Esophagus (tissue), 2 donors: ENCODE measurements around the gene ZNF208. TPM values are rescaled to one million over a fixed set of nuclear protein-coding genes. Genes with fewer than 3 reads are reported as not detected.
"Not testable (repeated sequence)": the region's sequence is repeated elsewhere in the genome, so short reads cannot be mapped to it uniquely, and the experiment has no call there.

ENCODE experiments used
- H3K27ac ChIP-seq, 2 donors: one replicate each; pipeline ENCODE4 v1.5.1; 2013; ENCODE audit warnings: low read depth in 2 of 2, mild to moderate bottlenecking in 2 of 2, inconsistent platforms in 1 of 2, low read length in 1 of 2, moderate library complexity in 1 of 2
- H3K27me3 ChIP-seq, 2 donors: one replicate each; pipeline ENCODE4 v1.6.1; 2013; ENCODE audit warnings: low read length in 2 of 2, control low read depth in 1 of 2, mild to moderate bottlenecking in 1 of 2; ENCODE audit not compliant: insufficient read depth in 2 of 2, control insufficient read depth in 1 of 2
- H3K36me3 ChIP-seq, 2 donors: one replicate each; pipeline ENCODE4 v1.6.1; 2013; ENCODE audit warnings: low read length in 1 of 2; ENCODE audit not compliant: control insufficient read depth in 2 of 2, insufficient read depth in 2 of 2
- H3K4me1 ChIP-seq, 2 donors: one replicate each; pipeline ENCODE4 v1.6.1; 2013; ENCODE audit warnings: low read length in 1 of 2; ENCODE audit not compliant: control insufficient read depth in 2 of 2, insufficient read depth in 2 of 2
- H3K4me3 ChIP-seq, 2 donors: one replicate each; pipeline ENCODE4 v1.5.1; 2013; ENCODE audit warnings: low read length in 2 of 2, mild to moderate bottlenecking in 2 of 2, low read depth in 1 of 2, moderate library complexity in 1 of 2
- H3K9me3 ChIP-seq, 2 donors: one replicate each; pipeline ENCODE4 v1.6.1; 2013; ENCODE audit warnings: mild to moderate bottlenecking in 2 of 2, low read depth in 1 of 2, low read length in 1 of 2, moderate library complexity in 1 of 2; ENCODE audit not compliant: control insufficient read depth in 2 of 2, insufficient read depth in 1 of 2
- WGBS, 2 donors: extraction: QIAGEN DNeasy Blood & Tissue Kit; methylation state at CpG; one replicate each; pipeline ENCODE4 v1.1.7; 2013; 5-methylcytosine and 5-hydroxymethylcytosine counted together
- polyA plus RNA-seq, 2 donors: library from polyadenylated mRNA; stranded (reverse); fragments of 200-250 nt; gene quantifications; one replicate each; pipeline ENCODE4 v1.2.3, GENCODE V29; 2013
- donor health status: healthy with polysubstance abuse.
- donor health status: Bipolar disorder and iron deficiency.

ZNF208 gene
- polyA plus RNA-seq, 2 donors, result 0.29 to 0.44 TPM

DNA sequence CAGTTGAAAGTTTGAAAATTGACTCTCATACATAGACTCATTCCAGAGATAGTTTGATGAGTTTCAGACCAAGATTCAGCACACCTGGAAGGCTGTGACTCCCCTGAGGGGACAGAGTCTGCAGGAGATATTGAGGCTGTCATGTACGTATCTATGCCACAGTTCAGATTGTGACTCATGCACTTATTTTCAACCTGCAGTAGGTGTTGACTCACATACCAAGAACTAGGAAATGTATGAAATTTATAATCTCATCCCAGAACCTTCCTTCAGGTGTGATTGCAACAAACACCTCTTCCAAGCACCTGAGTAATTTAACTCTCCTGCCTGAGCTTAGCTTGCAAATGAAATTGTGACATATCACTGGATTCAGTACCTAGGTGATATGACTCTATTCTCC is 110.3 kb downstream of the ZNF208 start:
- H3K27ac ChIP-seq, result no peak overlapping the region
- H3K27me3 ChIP-seq, result no peaks in the 10 kb centered on the region
- WGBS, 2 donors, result 84 to 88% methylated on average over 1 of the region's 1 CpG
- H3K36me3 ChIP-seq, result no peaks in the 10 kb centered on the region
- no peak overlapping the region for H3K4me3 ChIP-seq
- H3K9me3 ChIP-seq, result peaks cover 3 to 4% of the 10 kb centered on the region in 2 donors
- no peaks in the 10 kb centered on the region for H3K4me1 ChIP-seq

- H3K27me3 ChIP-seq, result no peaks in the 10 kb centered on the region
- no peak overlapping the region for H3K4me3 ChIP-seq
- H3K36me3 ChIP-seq, result no peaks in the 10 kb centered on the region
- H3K4me1 ChIP-seq, result no peaks in the 10 kb centered on the region
- H3K27ac ChIP-seq, result no peak overlapping the region
- peaks cover 0 to 3% of the 10 kb centered on the region in 2 donors for H3K9me3 ChIP-seq
- 81 to 89% methylated on average over 1 of the region's 1 CpG for WGBS, 2 donors
These were observed 119.7 kb downstream of the ZNF208 start for GRCh38 chr19:21891086-21891485.

DNA sequence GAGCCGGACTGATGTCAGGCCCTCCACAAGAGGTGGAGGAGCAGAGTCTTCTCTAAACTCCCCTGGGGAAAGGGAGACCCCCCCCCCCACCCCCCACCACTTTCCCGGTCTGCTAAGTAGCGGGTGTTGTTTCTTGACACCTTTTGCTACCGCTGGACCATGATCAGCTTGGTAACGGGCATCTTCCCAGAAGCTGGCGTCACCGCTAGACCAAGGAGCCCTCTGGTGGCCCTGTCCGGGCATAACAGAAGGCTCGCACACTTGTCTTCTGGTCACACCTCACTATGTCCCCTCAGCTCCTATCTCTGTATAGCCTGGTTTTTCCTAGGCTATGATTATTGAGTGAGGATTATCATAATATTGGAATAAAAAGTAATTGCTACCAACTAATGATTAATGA is 120.7 kb downstream of the ZNF208 start:
- H3K27ac ChIP-seq, H3K4me3 ChIP-seq, H3K27me3 ChIP-seq, H3K9me3 ChIP-seq, H3K36me3 ChIP-seq, H3K4me1 ChIP-seq: not testable (repeated sequence)
- 15 to 27% methylated on average over 9 of the region's 9 CpGs for WGBS, 2 donors

GRCh38 chr19:21885516-21885915 is 125.2 kb downstream of the ZNF208 start:
- not testable (repeated sequence) for H3K36me3 ChIP-seq, H3K27ac ChIP-seq, H3K4me1 ChIP-seq, H3K4me3 ChIP-seq, H3K27me3 ChIP-seq, H3K9me3 ChIP-seq
- 54 to 70% methylated on average over 2 of the region's 2 CpGs for WGBS, 2 donors

DNA sequence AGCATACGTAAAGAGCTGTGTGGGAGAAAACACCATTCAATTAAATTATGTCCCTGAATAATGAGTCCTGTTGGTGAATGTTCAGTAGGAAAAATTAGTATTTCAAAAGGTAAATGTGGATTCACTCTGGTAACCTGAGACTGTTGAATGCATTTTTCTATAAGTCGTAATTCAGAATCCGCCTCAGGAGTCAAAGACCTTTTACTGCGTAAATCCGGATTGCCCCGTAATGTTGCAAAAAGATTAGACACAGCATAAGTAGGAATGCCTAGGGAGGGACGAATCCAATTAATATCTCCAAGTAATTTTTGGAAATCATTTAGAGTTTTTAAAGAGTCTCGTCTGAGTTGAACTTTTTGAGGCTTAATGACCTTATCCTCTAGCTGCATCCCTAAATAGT is 126.0 kb downstream of the ZNF208 start:
- not testable (repeated sequence) for H3K36me3 ChIP-seq, H3K4me1 ChIP-seq, H3K27ac ChIP-seq, H3K27me3 ChIP-seq, H3K9me3 ChIP-seq, H3K4me3 ChIP-seq
- 90% methylated on average over 8 of the region's 8 CpGs for WGBS, 2 donors

DNA sequence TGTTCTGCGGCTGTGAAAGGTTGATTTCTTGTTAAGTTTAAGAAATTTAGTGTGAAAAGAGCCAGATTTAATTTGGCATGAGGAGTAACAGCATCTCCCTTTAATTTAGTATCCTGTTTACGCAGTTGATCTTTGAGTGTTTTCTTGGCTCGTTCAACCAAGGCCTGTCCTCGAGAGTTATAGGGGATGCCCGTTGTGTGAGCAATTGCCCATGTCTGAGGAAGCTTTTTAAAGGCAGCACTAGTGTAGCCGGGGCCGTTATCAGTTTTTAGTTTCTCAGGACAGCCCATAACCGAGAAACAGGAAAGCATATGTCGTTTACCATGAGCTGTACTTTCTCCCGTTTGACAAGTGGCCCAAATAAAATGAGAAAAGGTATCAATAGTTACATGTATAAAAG is 127.2 kb downstream of the ZNF208 start:
- Histone ChIP-seq H3K4me1 (no peaks in the 10 kb centered on the region), H3K27ac (no peak overlapping the region), H3K4me3 (no peak overlapping the region), H3K9me3 (peaks cover 3% of the 10 kb centered on the region in 2 donors), H3K27me3 (no peaks in the 10 kb centered on the region), H3K36me3 (no peaks in the 10 kb centered on the region)
- 79 to 85% methylated on average over 10 of the region's 10 CpGs for WGBS, 2 donors

Other genes with a start within 250 kb of the ZNF208 start
- gene ZNF100, start 243.4 kb downstream of the ZNF208 start, polyA plus RNA-seq, result 1 to 10 TPM in 1 of 2 donors, under 1 TPM in 1; 0.87 to 1.4 TPM
- gene ZNF43, start 174.8 kb downstream of the ZNF208 start, polyA plus RNA-seq, result 1 to 10 TPM; 1.6 to 2.8 TPM
- gene ZNF257, start 41.5 kb upstream of the ZNF208 start, polyA plus RNA-seq, result under 1 TPM; 0.36 to 0.73 TPM
- gene ZNF676, start 186.0 kb upstream of the ZNF208 start, polyA plus RNA-seq, result under 1 TPM; 0.06 to 0.14 TPM